Activated CD4-positive, alpha-beta T cell treated with anti-CD3 and anti-CD28 coated beads, Interleukin-2, amount 50 U/mL, for 16 hours (primary cell): ENCODE results near the gene PIP4K2B.

Experiments used
- DNase-seq: peaks from one replicate; pipeline ENCODE4 v3.0.0-alpha.2; 2020

The PIP4K2B gene

DNA sequence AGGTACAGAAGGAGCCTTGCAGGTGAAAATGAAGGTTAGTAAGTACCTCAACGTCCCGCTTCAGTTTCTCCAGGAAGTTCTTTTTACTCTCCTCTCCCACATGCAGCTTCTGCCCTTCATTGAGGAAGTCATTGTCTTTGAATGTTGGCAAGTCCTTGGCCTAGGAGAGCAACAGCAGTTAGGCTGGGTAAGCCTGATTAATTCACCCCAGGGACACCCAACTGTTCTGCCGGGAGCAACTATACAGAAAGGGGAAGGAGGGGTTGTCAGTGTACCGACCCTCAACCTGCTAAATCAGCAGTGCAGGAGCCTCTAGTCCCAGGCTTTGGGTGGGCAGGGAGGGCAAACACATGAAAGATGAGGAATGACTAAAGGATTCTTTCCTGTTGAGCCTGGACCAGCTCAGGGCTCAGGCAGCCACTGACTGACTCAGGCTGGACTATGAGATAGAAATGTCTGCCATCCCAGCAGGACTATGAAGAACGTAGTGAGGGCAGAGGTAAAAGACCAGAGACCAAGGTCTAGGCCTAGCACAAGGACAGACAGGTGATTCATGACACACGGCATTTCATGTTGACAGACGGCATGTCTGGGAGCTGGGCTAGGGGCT lies 21.6 kb downstream of the PIP4K2B start:
- no peak for DNase-seq

DNA sequence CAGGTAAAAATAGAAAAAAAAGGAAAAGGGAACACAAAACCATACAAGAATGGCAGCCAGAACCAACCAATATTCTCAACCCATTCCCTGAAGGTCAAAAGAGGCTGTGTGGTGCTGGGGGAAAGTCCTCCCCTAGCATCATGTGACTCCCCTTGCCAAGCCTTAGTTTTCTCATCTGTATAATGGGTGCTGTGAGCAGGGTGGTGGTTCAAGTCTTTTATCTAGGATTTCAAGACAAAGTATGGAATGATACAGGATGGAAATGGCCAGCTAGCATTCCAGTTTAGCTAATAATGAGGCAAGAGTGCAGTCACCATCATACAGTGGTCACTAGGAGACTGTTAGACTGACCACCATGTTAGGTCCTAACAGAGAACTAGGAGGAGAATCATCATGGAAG lies 26.1 kb downstream of the PIP4K2B start:
- no peak for DNase-seq

DNA sequence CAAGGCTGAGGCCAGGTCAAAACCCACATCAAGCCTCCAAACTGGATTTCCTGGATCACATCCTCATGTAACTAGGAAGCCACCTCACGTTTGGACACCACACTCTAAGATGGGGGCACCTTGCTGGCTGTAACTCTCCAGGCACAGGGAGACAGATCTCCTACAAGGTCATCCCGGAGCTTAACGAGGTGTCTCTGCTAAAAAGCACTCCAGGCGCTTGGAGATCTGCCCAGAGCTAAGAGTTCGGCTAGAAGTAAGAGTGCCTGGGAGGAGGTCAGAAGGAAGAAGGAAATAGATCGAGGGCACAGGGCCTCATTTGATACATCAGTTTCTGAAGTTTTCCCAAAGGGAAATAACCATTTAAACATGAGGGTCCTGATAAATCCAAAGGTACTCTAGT lies 30.9 kb downstream of the PIP4K2B start:
- DNase-seq = no peak

DNA sequence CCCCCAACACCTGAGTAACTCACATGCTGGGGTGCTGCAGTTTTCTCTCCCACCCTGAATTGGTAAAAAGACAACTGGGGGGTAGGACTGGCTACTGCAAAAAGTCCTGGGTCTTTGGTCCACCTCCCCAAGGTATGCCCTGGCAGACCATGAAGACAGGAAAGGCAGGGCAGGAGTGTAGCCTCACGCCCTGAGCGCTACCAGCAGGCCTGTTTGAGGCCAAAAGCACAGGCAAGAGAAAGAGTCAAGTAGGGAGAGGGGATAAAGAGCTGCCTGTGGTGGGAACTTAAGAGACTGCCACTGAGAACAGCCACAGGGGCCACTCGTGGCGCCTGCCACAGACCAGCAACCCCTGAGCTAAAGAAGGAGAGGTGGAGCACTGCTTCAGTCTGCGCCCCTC lies 33.0 kb downstream of the PIP4K2B start:
- DNase-seq = no peak

DNA sequence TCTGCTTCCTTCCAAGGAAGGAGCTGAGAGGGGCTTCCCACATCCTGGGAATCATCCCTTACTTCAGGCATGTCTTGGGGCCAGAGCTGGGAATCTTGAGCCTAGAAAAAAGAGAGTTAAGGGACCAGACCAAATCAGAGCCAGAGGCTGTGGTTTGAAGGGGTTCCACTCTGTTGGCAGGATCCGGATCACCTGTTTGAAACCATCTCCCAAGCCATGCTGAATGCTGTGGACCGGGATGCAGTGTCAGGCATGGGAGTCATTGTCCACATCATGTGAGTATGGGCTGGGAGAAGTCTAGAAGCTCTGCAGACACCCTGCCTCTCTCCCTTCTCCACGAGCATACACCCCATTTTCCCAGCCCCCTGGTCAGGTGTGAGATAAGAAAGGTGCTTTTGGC lies 37.1 kb downstream of the PIP4K2B start:
- no peak for DNase-seq

DNA sequence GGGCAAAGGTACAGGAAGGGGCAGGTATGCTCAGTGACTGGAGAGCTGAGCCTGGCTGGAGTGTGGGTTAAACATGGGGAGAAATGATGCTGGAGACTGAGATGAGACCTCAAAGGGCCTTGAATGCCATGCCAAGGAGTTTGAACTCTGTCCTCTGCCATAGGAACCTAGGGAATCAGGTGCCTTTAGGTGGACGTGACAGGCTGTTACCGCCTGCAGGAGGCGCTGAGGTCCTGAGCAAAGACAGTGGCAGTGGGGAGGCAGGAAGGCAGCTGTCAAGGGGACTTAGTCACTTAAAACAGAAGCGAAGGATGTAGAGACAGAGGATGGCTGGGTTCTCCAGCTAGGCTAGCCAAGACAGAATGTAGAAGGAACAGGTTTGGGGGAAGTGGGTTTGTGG lies 37.7 kb downstream of the PIP4K2B start:
- DNase-seq = peak; percentile 29

DNA sequence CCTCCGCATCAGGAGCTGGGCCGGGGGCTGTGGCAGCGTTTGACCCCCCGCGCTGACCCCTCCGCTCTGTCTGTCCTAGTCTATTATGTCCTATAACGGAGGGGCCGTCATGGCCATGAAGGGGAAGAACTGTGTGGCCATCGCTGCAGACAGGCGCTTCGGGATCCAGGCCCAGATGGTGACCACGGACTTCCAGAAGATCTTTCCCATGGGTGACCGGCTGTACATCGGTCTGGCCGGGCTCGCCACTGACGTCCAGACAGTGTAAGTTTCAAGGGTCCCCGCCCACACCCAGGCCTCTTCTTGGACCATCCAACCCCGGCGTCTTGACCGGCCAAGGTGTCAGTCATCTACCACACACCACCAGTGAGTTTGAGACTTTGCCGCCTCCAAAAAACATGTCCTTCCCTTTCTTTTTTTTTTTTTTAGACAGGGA lies 46.3 kb downstream of the PIP4K2B start:
- DNase-seq = no peak

DNA sequence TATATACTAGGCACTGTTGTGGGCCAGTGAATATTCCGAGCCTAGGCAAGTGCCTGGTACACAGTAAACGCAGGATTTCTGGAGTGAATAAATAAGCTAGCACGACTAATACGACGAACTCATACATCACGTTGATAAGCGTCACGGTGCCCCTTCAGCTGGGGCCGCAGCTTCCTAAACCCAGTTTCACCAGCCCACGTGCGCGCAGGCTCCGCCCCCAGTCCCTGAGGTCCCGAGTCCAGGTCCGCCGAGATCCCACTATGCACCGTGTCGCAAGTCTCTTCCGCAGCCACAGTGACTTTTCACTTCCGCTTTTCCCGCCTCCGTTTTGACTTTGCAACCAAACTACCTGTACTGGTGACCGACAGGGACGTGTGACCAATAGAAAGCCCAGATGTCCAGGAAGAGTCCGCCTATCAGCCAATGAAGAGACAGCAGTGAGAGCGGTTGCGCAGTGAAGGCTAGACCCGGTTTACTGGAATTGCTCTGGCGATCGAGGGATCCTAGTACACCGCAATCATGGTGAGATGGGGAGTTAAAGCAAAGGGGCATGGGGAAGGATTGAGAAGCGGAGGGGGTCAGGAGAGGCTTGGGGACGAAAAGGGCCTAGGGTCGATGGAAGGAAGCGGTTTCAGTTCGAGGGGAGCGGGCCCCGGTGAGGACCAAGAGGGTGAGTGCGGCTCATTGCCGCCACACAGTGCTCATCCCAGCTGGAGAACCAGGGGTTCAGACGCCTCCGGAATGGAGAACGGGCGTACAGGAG lies 46.9 kb downstream of the PIP4K2B start, which contains the start of gene PSMB3:
TSS of gene PSMB3 (plus strand) at position 434 of the 763 bp plus-strand sequence. CDS start at position 520, 86 bp downstream.
- DNase-seq = peak; percentile 100

DNA sequence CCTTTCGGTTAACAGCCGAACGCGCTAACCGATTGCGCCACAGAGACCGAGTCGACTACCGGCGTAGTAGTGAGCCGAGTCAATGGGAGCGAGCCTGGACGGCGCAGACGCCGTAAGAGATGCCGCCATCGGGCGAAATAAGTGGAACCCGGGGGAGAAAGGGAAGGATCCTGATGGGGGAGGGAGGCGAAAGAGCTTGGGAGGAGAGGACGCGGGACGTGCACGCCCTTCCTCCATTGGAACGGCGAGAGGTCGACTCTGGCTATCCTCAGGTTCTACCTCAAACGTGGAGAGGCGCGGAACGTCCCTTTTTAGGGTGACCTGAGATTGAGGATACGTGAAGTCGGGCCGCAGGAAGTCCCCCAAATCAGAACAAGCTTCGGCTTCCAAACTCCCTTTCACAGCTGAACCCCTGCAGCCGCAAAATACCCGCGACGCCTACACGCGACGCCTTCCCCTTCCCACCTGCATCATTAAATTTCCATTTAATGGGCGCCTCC lies 47.5 kb downstream of the PIP4K2B start:
- DNase-seq = peak; percentile 85

DNA sequence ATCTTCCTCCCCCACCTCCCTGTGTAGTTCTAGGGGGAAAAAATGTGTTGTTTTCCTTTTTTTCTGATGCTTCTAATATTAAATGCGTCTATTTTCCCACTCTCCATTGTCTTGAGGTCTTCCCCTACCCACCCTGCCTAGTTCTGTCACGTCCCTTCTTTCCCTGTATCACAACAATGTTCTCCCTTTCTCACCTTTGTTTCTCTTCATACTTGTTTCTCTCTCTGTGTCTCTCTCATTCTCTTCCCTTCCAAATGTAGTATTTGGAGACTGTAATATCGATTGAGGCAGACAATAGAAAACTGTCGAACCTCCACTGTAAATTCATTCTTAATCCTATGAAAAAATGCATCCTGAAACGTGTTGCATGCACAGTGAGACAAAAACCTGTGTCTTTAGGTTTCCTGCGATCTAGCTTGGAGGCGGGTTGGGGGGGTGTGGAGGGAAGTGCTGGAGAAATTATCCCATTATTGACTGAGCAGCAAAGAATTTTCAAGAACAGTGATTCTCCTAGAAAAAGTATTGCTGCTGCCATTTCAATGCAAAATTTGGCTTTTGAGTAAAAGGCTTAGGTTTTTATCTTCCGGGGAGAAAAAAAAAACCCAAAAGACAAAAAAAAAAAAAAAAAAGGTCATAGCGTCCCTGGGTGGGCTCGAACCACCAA lies 48.1 kb downstream of the PIP4K2B start:
- DNase-seq = no peak

DNA sequence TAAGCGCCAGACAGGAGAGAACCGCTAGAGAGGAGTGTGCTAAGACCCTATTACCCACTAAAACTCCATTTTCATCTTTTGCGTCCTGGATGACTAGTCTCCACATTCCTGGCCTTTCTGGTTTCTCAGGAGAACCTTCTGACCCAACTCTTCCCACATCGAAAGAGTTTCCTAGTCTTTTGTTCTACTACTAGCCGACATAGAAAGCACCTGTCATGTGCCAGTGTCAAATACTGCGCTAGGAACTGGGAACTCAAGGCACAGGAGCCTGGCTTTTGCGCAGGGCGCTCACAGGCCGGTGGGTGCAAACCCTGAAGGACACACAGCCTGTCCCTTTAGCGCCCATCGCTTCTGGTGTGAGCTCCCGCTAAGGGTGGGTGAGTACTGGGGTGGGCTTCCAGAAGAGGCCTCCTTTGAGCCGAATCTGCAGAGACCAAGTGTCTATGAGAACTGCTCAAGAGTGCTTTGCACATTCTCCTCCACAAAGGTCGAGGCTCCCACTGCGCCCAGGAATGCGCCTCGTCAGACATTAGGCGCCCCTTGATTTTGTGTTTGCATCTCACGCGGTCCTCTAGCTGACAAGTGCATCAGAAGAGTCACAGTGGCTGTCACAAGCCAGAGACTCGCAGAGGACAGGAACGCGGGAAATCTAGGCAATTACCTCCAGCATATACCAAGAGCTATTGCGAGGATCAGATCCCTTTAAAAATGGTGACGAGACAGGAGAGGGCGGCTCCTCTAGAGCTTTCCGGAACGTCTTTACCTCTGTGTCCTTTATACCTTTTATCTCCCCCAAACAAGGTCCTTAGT lies 48.8 kb downstream of the PIP4K2B start:
- DNase-seq = no peak

DNA sequence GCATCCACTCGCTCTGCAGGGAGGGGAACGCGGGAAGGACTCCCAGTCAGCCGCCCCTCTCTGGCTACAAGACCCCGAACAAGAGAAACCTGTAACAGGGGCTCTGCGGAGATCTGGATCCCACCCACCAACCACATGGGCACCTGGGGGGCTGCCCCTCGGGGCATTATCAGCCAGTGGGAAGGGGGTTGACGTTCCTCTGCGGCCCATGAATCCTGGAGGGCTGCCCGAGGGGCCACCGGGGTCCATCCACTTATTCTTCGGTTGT lies 49.4 kb downstream of the PIP4K2B start:
- no peak for DNase-seq

DNA sequence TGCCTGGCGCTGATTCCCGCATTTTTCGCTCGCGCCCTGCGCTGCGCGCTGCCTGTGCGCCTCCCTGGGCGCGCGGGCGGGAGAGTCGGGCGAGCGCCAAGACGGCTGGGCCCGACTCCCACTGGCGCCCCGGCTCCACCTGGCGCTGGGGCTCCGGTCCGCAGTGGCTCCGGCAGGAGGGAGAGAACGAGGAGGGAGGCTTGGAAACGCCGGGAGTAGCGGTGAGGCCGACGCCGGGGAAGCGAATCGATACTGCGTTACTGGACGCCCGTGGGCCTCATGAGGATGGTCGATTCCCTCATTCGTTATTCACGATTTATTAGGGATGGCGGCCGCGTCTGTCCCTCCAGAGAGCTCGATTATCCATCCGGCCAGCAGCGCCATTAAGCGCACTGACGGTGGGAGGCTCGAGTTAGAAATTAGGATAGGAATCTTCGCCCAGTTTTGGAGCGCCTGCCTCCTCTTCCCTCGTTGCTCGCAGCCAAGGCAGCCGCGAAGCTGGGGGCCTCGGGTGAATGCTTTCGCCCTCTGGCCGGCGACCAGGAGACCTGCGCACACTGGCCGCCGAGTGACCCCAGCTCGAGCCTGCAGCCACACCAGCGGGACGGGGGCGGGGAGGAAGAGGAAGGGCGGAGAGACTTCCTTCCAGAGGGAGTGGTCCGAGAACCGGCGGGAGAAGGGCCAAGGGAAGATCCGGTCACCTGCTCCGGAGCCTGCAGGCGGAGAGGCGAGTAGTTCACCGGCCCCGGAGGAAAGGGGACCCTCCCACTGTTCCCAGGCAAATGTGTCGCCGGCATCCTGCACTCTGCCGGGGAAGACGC lies 49.9 kb downstream of the PIP4K2B start:
- DNase-seq = no peak

DNA sequence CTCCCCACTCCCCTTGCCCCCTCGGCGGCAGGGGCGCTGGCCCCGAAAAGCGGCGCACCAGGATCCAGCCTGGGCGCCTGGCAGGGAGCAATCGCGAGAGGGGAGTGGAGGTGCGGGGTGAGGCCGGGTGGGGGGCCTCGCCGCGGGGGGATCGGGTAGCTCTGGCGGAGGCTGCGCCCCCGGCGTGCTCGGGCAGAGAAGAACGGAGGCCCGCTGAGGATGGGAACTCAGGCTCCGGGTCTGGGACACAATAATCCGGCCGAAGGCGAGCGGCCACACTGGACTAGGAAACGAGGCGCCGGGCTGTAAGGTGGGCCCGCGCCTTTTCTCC lies 50.5 kb downstream of the PIP4K2B start:
- DNase-seq = no peak

DNA sequence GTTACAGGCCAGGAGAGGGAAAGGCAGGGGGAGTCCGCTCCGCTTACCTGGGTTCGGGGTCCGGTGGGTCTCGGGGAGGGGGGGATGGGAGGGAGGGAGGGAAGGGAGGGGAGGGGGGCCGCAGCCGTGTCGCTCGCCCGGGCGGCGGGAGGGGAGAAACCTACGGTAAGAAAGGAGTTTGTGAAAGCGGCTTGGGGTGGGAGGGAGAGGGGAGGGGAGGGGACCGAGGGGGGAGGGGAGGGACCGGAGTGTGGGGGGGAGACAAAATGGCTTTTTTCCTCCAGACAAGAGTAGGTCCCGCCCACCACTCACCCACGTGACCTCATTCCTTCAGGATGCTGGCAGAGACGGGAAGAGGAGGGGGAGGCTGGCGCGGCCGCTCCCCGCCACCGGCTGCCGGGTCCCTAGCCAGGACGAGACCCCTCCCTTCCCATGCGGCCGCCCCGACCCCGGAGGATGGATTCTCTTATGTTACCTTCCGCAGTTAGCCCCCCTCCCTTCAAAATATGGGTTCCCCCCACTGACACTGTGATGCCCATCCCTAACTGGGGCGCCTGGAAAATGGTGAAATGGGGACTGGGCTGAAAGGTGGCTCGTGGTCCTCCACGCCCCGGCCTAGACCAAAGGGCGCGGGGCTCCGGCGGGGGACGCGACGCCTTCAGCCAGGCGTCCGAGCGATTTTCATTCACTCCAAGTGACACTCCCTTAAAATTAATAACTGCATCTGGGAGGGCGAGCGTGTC lies 51.0 kb downstream of the PIP4K2B start, which contains the start of gene PCGF2:
TSS of gene PCGF2 (minus strand) at position 188 of the 743 bp plus-strand sequence. CDS start 7,934 bp downstream, outside the sequence.
- DNase-seq = no peak

DNA sequence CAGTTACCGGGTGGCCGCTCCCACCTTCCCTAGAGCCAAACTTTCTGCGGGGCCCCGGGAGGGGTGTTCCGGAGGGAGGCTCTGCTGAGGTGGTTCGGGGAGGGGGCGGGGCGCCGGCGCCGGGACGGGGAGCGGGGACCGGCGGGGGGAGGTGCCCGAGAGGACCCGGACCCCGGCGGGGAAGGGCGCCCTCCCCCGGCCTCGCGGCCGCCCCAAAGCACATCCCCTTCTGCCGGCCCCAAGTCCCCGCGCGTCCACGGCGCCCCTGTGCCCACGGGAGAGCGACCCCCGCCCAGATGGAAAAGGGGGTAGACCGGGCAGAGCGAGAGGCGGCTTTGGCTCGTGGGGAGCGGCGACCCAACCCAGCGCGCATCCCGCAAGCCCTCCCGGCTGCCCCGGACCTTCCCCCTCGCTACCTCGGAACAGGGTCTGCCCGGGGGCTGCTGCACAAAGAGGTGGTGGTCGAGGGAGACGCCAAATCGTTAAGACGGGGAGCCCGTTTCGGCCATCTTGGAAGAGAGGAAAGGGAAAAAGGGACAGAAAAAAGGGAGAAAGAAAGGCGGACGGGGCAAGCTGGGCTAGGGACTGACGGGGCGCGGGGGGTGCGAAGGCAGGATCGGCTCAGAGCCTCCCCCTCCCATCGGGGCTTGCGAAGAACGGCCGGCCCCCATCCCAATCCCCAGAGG lies 51.8 kb downstream of the PIP4K2B start:
- no peak for DNase-seq

DNA sequence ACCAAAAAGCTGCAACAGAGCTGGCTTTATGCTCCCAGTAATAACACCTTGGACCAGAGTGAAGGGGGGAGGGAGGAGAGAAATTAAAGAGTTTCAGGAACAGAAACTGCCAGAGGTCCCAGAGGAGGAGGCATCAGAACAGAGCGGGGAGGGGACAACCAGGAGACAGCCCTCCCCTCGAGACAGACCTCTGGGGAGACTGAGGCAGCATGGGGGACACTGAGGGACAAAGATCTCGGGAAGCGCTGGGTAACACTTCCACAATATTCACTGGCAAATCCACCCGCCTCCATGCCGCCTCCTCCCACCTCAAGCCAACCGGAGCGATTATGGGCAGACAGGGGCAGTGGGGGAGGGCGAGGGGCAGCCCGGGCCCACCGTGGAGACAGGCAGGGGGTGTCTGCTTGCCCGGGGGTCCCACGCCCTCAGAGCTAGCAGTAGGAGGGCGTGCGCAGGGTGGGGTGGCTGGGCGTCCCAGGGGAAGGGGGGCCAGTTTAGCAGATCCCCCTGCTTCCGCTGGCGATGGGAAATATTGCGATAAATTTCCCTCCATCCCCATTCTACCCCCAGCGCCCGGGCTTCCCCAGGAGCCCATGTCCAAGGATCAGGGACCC lies 52.4 kb downstream of the PIP4K2B start:
- no peak for DNase-seq

DNA sequence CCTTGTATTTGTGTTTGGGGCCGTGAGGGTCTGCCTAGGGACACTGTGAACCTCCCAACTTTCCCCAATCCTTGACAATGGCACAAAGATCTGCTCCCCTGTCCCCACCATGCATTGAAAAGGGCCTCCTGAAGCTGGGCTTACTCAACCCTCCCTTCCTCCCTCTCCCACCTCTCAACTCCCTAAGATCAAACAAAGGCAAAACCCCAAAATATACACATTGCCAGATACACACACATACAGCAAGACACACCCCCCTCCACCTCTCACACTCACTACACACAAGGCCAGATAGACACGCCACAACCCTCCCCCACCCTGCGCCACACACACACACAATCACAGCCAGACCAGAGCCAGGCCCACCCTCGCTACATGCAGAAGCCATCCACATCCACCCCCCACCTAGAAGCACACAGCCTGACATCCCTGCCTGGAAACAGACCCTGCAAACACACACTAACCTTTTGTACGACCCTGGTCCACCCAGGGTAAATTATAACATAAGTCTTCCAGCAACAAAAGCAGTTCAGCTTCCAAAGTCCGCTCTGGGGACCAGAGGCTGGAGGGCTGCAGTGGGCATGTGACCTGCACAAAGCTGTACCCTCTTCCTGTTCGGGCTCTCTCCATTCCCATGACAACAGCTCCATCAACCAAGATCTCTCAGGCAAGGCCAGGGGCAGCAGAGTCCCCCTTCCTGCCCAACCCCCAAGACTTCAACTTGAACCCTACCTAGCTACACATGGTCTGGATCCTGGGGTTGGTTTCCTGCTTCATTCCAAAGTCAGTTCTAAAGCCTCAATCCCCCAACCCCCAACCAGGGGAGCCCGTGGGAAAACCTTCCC lies 53.1 kb downstream of the PIP4K2B start:
- no peak for DNase-seq

DNA sequence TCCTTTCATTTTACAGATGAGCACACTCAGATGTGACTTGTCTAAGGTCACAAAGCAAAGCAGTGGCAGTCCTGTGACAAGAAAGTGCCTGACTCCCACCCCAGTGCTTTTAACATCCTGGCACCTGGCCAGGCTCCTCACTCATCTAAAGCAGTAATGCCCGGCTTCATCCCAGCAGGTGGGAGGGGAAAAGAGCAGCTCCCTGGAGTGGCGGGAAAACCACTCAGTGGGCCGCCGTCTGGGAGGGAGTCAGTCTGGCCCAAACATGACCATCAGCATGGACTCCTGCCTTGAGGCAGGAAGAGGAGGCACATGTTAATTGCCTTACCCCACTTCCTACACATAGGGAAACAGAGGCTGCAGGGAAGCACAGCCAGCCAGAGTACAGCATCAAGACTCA lies 53.8 kb downstream of the PIP4K2B start:
- no peak for DNase-seq
